GM18498 (cell line): ENCODE results near the gene USB1.

Experiments
- ATAC-seq: cut with Tn5 transposase; IDR thresholded peaks from one replicate; pipeline ENCODE4 v1.9.1; 2021; ENCODE audit warnings: mild to moderate bottlenecking, moderate library complexity; ENCODE audit not compliant: unreplicated experiment

Gene USB1, protein sequence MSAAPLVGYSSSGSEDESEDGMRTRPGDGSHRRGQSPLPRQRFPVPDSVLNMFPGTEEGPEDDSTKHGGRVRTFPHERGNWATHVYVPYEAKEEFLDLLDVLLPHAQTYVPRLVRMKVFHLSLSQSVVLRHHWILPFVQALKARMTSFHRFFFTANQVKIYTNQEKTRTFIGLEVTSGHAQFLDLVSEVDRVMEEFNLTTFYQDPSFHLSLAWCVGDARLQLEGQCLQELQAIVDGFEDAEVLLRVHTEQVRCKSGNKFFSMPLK

DNA sequence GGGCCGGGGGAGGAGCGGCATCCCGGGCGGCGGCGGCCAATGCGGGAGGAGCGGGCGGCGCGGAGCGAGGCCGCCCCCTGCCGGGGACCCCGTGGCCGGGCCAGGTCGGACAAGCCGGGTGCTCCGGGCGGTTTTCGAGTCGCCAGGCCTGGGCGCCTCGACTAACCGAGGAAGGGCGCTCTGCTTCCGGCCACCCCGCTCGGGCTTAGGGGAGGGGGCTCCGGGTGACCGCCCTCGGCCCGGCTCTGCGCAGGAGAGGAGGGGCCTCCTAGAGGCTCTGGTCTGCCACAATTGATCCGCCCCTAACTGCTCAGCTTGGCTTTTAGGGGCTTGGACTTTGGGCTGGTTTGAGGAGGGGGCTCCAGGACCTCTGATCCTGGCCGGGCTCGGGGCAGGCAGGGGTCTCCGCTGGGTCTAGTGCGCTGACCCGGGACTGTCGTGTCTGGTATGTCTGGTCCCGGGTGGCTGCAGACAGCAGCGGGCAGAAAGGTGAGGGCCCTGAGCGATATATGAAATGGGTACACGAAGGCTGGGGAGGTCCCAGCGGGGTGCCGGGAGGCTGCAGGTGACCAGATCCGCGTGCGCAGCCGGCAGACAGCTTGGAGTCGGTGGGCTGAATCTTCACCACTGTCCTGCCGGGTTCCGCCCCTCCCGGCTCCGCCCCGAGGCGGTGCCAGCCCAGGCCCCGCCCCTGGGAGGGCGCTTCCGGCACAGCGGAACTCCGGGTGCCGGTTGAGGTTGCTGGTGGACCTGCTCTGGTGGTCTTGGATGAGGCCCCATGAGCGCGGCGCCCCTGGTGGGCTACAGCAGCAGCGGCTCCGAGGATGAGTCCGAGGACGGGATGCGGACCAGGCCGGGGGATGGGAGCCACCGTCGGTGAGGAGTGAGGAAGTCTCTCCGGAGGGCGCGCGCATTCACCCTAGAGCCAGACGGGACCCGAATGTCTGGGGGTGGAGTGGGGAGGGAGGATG is at the start of gene USB1:
Gene USB1 (plus strand): TSS at position 702 of the 971 bp plus-strand sequence. CDS start 77 bp downstream, at position 779.
- peak; percentile 85 for ATAC-seq

DNA sequence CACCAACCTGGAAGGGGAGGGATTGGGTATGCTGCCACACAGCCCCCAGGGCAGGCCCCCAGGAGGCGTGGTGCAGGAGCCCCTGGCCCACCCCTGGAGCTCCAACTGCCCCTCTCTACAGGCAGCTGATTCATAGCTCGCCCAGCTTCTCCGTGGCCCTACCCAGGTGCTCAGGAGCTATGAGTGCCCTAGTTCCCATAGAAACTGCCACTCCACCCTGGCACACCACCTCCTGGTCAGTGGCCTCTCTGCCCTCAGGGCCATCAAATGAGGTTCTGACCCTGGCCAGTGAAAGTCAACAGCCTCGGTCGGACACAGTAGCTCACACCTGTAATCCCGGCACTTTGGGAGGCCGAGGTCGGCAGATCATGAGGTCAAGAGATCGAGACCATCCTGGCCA is 48.3 kb upstream of the USB1 start:
- ATAC-seq = no peak

DNA sequence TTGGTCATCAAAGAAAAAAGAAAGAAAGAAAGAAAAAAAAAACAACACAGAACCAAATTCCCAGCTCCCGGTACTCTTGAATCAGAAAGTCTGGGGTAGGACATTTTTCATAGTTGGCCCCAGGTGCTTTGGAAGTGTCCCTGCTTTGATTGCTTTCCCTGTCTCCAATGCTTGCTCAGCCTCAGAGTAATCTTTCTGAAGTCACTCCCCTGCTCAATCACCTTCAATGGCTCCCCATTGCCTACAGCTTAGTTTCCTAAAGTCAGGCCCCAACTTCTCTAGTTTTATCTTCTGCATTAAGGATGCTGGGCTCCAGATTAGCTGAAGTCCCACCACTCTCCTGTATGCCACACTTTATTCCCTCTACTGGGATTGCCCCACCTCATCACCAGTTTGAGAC is 47.4 kb upstream of the USB1 start:
- ATAC-seq = no peak

DNA sequence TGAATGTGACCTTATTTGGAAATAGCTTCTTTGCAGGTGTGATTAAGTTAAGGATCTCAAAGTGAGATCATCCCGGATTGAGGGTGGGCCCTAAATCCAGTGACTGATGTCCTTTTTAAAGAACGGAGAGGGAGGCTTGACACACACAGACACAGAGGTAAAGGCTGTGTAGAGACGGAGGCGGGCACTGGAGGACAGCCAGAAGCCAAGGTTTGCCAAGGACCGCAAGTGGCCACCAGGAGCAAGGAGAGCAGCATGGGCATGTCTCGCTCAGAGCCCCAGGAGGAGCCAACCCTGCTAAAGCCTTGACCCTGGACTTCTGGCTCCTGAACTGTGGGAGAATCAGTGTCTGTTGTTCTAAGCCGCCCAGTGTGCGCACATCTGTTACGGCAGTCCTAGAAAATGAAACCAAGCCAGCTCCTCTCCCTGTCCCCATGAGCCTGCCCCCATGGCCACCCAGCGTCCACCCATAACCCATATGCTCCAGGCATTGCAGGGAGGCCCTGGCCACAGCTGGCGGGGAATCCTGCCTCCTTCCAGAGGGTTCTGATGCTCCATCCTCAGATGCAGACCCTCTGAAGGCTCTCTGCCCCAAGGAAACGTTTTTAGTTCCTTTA is 45.5 kb upstream of the USB1 start:
- ATAC-seq = no peak

DNA sequence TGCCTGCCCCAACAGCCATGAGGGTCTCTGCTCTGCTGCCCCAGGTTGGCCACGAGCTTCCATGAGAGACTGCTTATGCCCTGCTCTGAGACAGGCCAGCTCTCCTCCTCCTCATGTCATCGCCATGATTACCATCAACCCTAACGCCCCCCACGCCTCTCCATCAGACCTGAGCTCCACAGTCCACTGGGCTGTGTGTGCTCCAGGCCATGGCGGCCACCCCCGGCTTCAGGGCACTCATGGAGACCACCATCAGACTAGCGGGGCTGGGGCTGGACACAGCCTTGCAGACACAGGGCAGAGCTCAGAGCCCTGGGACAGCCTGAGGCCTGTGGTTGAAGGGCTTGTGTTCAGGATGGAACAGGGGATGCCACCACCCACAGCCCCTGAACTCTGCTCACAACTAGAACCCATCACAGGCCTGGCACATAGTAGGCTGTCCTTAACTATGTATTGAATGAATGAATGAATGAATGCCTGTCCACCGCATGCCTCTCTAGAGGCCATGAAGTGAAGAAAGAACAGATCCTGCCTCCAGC is 44.9 kb upstream of the USB1 start:
- ATAC-seq = no peak

DNA sequence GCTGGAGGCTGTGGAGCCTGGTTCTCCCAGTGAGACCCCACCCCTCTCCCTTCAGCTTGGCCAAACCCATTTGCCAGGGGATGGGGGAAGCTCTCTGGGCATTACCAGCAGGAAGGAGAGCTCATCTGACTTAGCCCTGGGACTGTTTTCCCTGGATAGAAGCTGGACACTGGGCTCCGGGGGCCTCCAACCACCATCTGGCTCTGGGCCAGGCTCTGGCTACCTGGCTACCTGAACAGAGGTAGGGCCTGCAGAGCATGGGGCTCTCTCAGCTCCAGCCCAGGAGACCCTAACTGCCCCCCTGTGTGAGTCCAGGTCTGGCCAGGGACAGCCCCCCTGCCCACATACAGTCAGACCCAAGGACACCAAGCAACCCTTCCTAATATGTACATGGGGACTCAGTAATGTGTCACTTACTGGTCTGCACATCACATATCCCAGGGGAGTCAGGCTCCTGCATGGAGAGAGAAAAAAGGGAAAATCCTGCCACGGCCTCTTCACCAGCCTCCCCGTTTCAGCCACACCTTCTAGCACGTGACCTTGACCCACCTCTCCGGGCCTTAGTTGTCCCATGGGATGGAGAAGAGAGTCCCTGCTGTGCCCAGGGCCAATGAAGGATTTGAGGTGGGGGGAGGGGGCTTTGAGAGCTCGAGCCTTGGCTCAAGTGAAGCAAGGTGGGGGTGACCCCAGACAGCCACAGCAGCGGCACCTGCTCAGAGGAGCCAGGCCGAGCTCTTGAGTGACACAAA is 44.1 kb upstream of the USB1 start:
- no peak for ATAC-seq

DNA sequence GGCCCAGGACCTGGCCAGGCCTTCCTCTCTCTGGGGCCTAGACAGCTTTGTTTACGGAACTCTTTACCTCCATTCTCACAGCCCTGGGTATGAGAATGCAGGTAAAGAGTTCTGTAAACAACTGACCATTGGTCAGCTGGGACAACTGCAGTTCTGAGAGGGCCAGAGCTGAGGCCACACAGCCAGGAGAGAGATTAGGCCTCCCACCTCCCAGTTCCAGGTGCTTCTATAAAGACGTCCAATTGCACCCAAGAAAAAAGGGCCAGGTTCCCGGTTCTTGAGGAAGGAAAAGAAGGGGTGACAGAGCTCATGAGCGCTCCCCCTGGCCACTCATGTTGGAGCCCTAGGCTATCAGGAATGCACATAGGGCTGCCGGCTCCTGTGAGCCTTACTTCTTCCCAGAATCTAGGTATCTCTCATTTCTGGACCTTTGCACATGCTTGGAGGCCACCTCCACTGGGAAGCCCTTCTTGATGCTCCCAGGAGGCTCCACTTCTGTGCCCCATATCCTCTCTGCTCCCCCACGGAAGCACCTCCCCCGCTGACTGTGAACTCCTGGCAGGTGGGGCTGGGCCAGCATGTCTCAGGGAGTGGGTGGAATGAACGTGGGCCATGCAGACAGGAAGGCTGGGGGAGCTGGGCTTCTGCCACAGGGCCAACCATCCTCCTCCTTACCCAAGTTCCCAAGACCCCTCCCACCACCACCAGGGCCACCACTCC is 43.4 kb upstream of the USB1 start:
- ATAC-seq = no peak

DNA sequence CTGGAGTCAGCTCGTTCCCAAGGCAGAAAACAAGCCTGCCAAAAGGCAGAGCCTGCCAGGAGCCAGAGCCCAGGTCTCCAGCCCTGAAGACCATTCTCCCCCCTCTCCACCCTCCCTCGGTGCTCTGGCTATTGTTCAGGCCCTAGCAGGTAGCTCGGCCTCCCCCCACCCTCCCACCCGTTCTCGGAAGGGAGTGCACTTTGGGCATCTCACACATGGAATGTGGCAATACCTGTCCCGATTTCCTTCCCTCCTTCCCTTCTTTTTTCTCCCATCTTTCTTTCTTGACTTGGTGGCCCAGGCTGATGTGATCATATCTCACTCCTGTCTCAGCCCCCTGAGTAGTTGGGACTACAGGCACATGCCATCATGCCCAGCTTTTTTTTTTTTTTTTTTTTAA is 42.7 kb upstream of the USB1 start:
- ATAC-seq = no peak

DNA sequence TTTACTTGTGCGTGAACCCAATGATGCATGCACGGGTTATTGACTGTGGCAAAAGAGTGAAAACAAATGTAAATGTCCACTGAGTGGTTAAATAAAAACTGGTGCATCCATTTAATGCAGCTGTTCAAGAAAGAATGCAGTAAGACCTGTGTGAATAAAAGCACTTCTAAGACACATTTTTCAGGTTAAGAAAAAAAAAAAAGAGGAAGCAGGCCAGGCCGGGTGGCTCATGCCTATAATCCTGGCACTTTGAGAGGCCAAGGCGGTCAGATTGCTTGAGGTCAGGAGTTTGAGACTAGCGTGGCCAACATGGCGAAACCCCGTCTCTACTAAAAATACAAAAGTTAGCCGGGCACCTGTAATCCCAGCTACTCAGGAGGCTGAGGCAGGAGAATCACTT is 42.1 kb upstream of the USB1 start:
- no peak for ATAC-seq

DNA sequence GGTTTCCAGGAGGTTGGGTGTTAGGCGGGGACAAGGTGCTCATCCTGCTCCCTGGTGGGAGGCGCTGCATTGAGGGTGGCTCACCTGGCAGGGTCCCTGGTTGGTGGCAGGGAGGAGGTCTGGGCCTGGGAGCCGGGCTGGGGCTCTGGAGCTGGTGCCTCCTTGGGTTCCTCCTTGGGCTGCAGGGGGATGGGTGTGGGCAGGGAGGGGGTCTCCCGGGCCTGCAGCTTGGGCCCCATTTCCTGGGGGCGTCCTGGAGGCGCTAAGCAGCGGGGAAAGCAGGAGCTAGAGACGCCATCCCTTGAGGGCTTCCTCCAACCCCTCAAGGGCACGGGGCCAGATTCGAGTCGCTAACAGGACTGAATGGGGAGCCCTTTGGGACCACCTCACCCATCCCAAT is 41.4 kb upstream of the USB1 start:
- no peak for ATAC-seq

DNA sequence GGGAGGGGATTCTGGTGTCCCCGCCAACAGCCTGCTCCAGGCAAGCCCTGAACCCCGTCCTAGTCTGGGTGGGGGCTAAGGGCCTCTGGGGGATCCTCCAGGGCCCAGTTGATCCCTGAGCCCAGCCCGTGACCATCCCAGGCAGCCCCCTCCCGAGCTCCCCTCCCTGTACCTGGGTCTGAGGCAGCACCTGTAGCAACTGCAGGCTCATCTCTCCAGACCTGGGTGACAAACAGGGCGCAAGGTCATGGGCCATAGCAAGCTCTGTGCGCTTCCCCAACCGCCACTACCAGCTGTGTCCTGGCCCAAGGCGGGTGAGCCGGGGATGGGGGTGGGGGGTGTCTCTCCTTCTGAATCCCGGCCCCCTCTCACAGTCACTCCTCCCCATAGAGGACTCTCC is 40.9 kb upstream of the USB1 start:
- no peak for ATAC-seq

DNA sequence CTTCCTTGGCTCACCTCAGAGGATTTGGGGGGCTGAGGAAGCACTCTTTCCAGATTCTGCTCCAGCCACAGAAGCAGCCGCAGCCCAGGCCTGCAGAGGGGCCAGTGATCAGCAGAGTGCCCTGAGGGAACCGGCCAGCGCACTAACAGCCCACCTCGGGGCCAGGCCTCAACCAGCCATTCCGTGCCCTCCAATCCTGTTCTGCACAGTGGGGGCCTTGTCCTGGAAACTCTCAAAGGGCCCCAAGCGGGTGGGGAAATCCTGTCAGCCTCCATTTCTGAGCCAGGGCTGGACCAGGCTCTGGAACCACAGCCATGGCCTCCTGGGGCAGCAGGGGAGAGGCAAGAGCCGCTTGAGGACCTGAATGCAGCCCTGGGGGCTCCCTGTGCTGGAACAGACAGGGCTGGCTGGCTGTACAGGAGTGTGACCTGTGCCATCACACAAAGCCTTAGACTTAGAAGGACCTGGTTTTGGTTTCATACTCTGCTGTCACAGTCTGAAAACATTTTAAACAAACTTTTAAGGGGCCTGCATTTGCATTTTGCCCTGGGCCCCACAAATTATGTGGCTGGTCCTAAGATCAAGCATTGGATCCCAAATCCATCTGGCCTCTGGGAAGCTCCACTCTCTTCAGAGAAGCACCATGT is 40.3 kb upstream of the USB1 start:
- no peak for ATAC-seq

DNA sequence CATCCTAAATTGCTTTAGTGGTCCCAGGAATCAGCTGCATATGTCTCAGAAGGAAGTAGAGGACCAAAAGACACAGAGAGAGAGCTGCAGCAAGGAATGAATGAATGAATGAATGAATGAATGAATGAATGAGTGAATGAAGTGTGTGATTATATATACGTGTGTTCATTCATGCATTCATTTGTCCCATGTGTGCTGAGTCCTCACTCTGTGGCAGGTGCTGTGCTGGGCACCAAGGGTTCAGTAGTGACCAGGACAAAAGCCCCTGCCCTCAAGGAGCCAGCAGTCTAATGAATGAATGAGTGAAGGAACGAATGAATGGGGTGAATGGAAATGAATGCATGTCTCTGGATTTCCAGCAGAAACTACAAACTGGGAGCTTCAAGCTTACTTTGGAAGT is 39.7 kb upstream of the USB1 start:
- no peak for ATAC-seq

DNA sequence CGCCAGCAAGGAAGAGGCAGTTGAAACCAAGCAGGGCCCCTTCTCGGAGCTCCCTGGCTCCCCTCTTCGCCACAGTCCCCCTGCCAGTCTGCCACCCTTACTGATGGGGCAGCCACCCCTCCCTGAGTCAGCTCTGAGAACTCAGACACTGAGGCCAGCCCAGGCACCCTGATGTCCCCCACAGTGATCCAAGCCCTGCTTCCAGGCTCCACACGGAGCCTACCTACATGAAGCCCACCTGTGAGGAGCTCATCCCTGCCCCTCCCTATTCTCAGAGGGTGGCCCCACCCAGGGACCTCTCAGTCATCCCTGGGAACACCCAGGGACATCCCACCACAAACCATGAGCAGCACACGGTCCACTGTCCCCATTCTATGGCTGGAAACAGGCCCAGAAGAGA is 39.2 kb upstream of the USB1 start:
- no peak for ATAC-seq

DNA sequence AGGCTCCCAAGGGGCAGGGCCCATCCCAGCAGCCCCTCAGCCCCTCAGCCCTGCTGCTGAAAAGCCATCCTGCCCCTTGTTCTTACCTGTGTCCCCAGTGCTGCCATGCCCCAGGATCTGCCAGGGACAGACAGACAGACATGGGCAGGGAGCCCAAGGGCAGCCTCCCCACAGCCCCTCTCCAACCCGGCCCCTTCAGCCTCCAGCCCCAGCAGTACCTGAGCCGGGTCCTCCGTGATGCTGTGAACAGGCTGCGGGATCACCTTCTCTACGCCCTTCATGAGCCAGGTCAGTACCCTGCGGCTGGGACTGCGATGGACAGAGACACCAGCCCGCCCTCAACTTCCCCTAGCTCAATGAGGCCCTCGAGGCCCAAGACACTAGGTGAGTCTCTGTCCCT is 38.5 kb upstream of the USB1 start:
- ATAC-seq = no peak

DNA sequence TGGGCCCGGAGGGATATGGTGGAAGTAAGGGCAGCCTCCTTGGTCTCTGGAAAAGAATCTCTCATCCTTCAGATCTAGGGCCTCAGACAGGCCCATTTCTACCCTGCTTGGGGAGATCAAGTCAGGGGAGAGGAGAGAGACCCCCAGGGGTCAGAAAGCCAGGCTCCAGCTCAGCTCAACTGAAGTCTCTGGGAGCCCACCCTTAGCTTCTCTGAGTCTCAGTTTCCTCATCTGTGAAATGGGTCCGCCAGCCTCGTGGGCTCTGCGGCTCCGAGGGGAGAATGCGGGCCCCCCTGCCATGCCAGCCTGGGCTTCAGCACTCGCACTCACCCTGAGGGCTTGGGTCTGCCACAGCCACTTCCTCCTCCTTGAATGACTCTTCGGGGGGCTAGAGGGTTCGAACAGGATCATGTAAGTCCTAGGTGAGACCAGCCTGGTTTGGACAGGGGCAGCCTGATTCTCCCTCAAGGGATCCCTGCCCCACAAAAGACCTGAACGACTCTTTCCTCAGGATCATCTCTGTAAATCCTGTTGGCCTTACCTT is 37.0 kb upstream of the USB1 start:
- ATAC-seq = no peak

DNA sequence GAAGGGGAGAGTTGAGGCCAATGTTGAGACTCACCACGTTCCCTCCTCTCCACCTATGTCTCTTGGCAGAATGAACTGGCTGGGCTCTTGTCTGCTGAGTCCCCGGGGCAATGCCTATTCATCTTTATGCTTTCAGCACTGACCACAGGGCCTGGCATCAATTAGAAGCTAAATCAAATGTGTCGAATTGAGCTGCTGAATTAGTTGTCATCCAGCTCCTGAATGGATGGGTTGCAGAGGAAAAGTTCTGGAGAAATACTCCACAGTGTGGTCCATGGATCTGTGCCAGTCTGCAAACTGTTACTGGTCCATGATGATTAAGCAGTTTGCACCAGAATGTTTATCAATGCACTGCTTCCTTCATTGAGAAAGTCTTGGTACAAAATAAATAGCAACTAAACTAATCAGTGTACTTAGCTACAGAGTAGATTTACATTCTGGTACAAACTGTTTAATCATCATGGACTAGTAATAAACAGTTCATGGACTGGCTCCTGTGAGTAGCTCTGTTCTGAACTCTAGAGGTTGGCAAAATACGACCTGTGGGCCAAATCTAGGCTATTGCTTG is 34.9 kb upstream of the USB1 start:
- no peak for ATAC-seq

DNA sequence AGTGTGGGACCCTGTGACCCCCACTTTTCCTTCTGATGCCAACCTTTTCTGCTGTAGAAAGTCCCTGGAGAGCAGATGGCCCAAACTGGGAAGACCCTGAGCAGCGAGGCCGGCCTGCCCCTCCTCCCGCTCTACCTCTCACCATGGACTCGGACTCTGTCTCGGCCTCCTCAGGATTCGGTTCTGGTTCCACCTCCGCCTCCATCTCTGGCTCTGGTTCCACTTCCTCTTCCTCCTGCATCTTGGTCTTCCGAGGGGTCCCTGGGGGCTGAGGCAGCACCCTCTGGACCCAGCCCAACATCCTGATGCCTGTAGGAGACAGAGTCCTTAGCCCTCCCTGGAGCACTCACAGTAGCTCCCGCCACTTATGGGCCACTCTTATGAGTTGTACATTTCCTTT is 34.2 kb upstream of the USB1 start:
- no peak for ATAC-seq

DNA sequence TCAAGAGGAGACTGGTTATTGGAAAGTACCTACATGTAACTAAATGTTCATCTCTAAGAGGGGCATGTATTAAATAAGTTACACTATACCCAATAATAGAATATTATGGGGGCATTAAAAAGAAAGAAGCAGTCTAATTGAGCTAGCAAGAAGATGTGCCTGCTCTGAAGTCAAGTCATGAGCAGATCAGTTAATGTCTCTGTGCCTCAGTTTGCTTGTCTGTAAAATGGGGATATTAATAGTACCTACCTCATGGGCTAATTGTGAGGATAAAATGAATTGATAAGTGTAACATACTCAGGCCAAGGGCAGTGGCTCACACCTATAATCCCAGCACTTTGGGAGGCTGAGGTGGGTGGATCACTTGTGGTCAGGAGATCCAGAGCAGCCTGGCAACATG is 33.3 kb upstream of the USB1 start:
- no peak for ATAC-seq
